A549 treated with DMSO at 1 μM for 4 hours (cell line): ENCODE results near the gene CYP1B1. TPM values are rescaled to one million over a fixed set of nuclear protein-coding genes. Genes with fewer than 3 reads are reported as not detected.

ENCODE experiments used
- total RNA-seq: library from RNA; stranded (reverse); fragments of 200-300 nt; extraction: Qiagen RNA extraction; gene quantifications from 5 replicates; pipeline ENCODE4 v1.2.3, GENCODE V29; 2022; ENCODE audit warnings: low read depth

The CYP1B1 gene
- 9.3 to 11.1 TPM (median 10.8 TPM) in 5 replicates for total RNA-seq

GRCh38 chr2:38075507-38076151 lies at the start of gene CYP1B1:
TSS of gene CYP1B1 (minus strand) at chr2:38076151. CDS start at chr2:38075388, 763 bp downstream.

Other genes with a start within 250 kb of the CYP1B1 start
- gene RMDN2, start 150.9 kb downstream of the CYP1B1 start, total RNA-seq, result 4.4 to 5.1 TPM (median 4.8 TPM) in 5 replicates